GM12892 (cell line): ENCODE results near the gene TICAM1.

ENCODE experiments used
- POLR2A ChIP-seq: IDR thresholded peaks from 2 replicates; pipeline ENCODE4 v1.6.1; 2011; ENCODE audit warnings: low read depth, low read length, control low read depth
- POLR2AphosphoS5 ChIP-seq: IDR thresholded peaks from 2 replicates; pipeline ENCODE4 v1.6.1; 2011; ENCODE audit warnings: low read depth, low read length, control low read depth

DNA sequence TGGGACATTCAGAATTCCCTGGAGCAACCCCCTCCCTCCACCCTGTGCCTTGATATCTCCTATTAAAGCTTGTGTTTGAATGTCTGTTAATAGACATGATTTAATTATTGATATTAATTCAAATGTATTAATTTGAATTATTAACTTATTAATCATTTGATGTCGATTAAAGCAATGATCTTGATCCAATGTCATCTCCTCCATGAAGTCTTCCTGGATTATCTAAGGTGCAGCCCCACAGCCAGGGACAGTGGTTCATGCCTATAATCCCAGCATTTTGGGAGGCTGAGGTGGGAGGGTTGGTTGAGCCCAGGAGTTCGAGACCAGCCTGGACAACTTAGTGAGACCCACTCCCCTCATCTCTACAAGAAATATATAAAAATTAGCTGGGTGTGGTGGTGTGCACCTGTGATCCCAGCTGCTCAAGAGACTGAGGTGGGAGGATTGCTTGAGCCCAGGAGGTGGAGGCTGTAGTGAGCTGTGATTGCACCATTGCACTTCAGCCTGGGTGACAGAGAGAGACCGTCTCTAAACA is 30.4 kb downstream of the TICAM1 start:
- TF ChIP-seq POLR2AphosphoS5, result no peak
- TF ChIP-seq POLR2A, result no peak
